Stimulated activated naive CD8-positive, alpha-beta T cell treated with anti-CD3 and anti-CD28 coated beads, Interleukin-15, amount 100 ng/mL, for 72 hours (primary cell): Measurements from ENCODE around the gene ZFPM1.
A peak's percentile ranks its signal among the peaks of the same experiment; 100 is the strongest.
"Not testable (repeated sequence)": the region's sequence is repeated elsewhere in the genome, so short reads cannot be mapped to it uniquely, and the experiment has no call there.

Experiments used
- ATAC-seq: fragments of 150-1000 bp; cut with Tn5 transposase; 2 replicates; pipeline ENCODE4 v1.10.0; 2021; ENCODE audit warnings: mild to moderate bottlenecking, moderate library complexity
- DNase-seq, 2 donors: peaks; one replicate each; pipeline ENCODE4 v3.0.0; 2021 to 2022
- H3K27ac Mint-ChIP-seq, 2 donors: one replicate each; pipeline ENCODE4 v1.8.0; 2022; ENCODE audit warnings: mild to moderate bottlenecking in 2 of 2, mixed read lengths in 2 of 2, moderate library complexity in 2 of 2
- H3K27me3 Mint-ChIP-seq: one replicate; pipeline ENCODE4 v1.8.0; 2022; ENCODE audit warnings: mixed read lengths
- H3K4me1 Mint-ChIP-seq: one replicate; pipeline ENCODE4 v1.8.0; 2022; ENCODE audit warnings: mild to moderate bottlenecking, mixed read lengths
- H3K4me3 Mint-ChIP-seq, 2 donors: one replicate each; pipeline ENCODE4 v1.8.0; 2022; ENCODE audit warnings: mild to moderate bottlenecking in 2 of 2, mixed read lengths in 2 of 2, moderate library complexity in 1 of 2
- H3K9me3 Mint-ChIP-seq, 2 donors: one replicate each; pipeline ENCODE4 v1.8.0; 2022; ENCODE audit warnings: mixed read lengths in 2 of 2

ZFPM1 gene

DNA sequence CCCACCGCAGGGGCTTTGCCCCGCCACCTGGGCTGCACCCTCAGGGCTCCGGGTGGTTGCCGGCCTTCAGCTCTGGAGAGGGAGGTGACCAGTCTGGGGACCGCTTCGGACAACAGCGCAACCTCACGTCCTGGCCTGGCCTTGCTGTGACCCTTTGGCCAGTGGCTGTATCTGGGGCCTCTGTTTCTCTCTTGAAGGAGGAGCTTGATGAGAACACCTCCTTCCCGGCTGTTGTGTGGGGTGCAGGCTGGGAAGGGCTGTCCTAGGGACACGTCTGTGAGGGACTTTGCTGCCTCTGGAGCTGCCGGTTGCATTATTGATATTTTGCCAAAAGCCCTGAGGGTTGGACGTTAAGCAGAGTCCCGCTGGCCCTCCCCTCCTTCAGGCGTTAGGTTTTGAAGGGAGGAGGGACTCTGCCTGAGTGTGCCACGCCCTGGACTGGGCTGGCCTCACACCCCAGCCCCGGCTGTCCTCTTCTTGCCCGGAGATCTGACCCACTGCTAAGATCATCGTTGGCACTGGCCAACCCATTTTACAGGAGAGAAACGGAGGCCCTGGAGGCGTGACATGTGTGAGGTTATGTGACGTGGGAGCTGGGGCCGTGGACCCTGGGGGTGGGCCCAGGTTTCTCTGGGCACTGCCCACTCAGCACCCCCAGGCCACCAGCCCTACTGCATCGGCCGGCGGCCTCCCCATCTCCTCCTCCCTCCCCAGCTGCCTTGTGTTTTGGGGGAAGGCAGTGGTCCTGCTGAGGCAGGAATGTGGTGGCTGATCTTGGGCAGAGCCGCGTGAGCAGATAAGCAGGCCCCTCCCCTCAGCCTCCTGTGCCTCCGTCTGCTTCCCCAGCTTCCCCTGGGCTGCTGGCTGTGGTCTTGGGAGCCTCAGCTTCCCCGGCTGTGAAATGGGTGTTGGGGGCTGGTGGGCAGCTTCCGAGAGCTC is 8.5 kb downstream of the ZFPM1 start:
- ATAC-seq, result no peak
- Mint-ChIP-seq H3K4me1 (peaks cover 87% of the 10 kb centered on the region), H3K27ac (no peak overlapping the region), H3K27me3 (no peaks in the 10 kb centered on the region), H3K9me3 (no peaks in the 10 kb centered on the region), H3K4me3 (no peak overlapping the region)
- DNase-seq, result no peak

DNA sequence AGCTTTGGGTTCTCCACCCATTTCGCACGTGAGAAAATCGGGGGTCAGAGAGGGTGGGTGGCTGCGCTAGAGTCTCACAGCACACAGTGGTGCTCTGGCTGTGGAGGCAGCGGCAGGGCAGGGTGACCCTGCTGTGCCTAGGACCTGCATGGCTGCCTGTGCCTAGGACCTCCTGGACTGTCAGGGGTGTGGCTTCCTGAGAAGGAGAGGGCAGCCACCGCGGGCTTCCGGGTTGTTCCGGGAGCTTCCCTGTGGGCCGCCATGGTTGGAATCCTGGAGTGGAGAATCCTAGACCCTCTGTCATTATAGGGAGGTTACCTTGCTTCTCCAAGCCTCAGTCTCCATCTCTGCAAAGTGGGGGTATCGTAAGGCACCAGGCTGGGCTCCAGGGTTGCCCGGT is 9.3 kb downstream of the ZFPM1 start:
- ATAC-seq (no peak), DNase-seq (no peak)
- peaks cover 87% of the 10 kb centered on the region for H3K4me1 Mint-ChIP-seq
- H3K9me3 Mint-ChIP-seq, result no peaks in the 10 kb centered on the region
- H3K27ac Mint-ChIP-seq, result no peak overlapping the region
- no peaks in the 10 kb centered on the region for H3K27me3 Mint-ChIP-seq
- no peak overlapping the region for H3K4me3 Mint-ChIP-seq

DNA sequence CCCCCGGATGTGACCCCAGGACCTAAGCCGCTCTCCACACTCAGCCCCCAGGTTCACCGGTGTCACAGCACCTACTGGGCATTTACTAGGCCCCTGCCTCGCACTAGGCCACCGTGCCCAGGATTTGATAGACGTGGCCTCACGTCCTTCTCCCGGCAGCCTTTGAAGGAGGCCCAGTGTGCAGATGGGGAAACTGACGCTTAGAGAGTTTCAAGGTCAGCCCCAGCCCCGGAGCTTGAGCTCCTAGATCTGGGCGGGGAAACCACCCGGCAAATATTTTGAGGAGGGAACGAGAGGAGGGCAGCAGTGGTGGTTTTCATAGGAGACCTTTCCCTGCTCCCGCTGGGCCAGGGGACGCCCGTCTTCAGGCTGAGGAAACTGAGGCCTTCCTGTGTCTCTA is 10.3 kb downstream of the ZFPM1 start:
- DNase-seq (no peak), ATAC-seq (no peak)
- H3K4me3 Mint-ChIP-seq, result no peak overlapping the region
- peaks cover 87% of the 10 kb centered on the region for H3K4me1 Mint-ChIP-seq
- no peaks in the 10 kb centered on the region for H3K27me3 Mint-ChIP-seq
- H3K27ac Mint-ChIP-seq, result peak overlapping the region in 1 of 2 donors; percentile 6
- H3K9me3 Mint-ChIP-seq, result no peaks in the 10 kb centered on the region

DNA sequence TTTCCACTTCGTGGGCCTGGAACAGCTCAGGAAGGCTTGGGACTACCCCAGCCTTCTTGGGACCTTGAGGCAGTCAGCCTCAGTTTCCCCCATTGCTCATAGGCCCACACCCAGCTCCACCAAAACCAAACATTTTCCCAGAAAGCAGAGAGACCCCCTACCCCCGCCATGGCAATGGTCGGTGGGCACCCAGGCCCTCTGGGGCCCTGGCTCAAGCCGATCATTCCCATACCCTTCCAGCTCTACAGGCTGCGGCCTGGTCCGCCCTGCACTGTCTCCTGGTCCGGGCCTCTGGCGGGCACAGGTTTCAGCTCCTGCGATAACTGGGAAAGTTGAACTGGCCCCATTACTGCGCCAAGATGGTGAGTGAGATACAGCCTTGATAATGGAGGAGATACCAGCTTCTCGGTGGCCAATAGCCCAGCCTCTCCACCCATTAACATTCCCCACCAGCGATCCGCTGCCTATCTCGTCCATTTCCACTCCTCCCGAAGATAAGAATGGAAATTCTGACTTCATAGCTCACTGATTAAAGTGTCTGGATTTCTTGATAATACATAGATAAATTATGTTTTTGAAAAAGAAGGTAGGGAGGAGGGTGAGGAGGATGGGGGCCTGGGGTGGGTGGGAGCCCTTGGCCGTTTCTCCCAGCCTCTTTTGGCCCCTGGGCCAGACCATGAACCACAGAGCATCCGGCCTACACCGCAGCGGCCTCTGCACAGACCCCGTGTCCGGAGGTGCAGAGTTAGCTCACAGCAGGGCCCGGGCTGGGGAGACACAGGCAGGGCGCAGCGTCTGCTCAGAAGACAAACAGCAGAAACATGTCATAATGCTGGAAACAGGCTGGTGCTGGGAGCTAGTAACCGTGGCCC is 11.6 kb downstream of the ZFPM1 start:
- no peaks in the 10 kb centered on the region for H3K27me3 Mint-ChIP-seq
- peak overlapping the region in 1 of 2 donors; percentile 34 for H3K4me3 Mint-ChIP-seq
- peak overlapping the region in 1 of 2 donors; percentile 82 for H3K27ac Mint-ChIP-seq
- no peaks in the 10 kb centered on the region for H3K9me3 Mint-ChIP-seq
- peaks cover 87% of the 10 kb centered on the region for H3K4me1 Mint-ChIP-seq
- ATAC-seq, result no peak
- no peak for DNase-seq

DNA sequence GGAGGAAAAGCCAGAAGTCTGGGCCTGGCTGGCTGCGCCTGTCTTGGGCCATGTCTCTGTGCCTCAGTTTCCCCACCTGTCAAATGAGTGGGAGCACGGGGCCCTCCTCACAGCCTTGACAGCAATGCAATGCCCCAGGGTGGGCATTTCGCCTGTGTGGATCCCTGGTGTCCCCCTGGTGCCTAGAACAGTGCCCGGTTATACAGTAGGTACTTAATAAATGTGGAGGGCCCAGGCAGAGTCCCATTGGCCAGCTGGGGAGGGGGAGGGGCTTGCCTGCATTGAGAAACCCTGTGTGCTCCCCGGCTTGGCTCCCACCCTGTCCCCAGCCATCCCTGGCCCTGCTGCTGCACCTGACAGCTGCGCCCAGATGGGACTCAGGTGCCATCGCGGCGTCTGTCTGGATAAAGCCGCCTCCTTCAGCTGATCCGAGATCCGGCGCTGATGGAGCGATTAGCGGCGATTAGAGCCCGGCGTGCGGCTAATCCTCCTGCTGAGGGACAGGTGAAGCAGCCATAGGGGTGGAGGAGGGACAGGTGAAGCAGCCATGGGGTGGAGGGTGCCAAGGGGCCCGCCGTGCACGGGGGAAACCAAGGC is 12.4 kb downstream of the ZFPM1 start:
- Mint-ChIP-seq H3K9me3 (no peaks in the 10 kb centered on the region), H3K27ac (peak overlapping the region in 1 of 2 donors; percentile 63), H3K4me3 (peak overlapping the region in 1 of 2 donors; percentile 54), H3K4me1 (peaks cover 90% of the 10 kb centered on the region), H3K27me3 (no peaks in the 10 kb centered on the region)
- DNase-seq, result no peak
- no peak for ATAC-seq

DNA sequence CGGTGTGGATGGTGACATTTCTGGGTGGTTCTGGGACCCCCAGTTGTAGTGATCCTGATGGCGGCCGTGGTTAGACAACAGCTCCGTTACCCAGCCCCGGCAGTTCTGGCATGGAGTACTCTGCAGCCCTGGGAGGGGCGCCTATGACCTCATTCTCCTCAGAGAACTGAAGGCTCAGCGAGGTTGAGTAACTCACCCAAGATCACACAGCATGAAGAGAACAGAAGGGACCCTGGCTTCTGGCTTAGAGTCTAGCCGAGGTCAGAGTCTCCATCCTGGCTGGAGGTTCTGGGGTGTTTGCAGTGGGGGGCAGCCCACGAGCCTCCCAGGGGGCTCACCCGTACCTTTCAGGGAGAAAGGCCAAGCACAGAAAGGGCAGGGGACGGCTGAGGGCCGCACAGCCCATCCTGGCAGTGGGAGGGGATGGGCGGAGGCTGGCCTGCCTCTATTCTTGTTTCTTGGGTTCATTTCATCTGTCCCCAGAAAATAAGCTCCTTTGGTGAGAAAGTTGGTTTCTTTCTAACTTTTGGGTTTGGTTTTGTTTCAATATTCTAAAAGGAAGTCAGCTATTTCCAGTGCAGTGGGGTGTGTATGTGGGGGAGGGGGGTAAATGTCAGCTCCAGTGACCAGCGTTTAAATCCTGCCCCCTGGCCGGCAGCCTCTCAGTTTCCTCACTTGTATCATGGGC is 13.2 kb downstream of the ZFPM1 start:
- Mint-ChIP-seq H3K27me3 (no peaks in the 10 kb centered on the region), H3K4me1 (peaks cover 98% of the 10 kb centered on the region), H3K9me3 (no peaks in the 10 kb centered on the region), H3K4me3 (peak overlapping the region; percentile 26 to 54), H3K27ac (peak overlapping the region in 1 of 2 donors; percentile 63)
- ATAC-seq, result peak; percentile 44
- DNase-seq, result no peak

DNA sequence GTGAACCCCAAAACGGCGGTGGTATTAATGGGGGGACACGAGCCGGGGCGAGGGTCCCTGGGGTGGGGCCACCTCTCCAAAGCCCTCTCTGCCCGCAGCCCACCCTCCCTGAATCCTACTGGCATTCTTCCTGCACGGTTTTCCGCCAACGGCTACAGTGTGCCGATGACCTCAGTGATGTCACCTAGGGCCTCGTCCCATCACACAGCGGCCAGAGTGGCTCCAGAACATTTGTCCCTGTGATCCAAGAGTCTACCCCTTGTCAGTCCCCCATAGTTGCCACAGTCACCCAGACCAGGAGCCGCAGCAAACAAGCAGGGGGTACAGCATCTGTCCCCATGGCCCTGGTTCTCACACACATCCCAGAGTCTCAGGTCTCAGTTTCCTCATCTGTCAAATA is 13.9 kb downstream of the ZFPM1 start:
- Mint-ChIP-seq H3K9me3 (no peaks in the 10 kb centered on the region), H3K27me3 (no peaks in the 10 kb centered on the region), H3K27ac (no peak overlapping the region), H3K4me3 (no peak overlapping the region), H3K4me1 (peaks cover 98% of the 10 kb centered on the region)
- DNase-seq (no peak), ATAC-seq (no peak)

DNA sequence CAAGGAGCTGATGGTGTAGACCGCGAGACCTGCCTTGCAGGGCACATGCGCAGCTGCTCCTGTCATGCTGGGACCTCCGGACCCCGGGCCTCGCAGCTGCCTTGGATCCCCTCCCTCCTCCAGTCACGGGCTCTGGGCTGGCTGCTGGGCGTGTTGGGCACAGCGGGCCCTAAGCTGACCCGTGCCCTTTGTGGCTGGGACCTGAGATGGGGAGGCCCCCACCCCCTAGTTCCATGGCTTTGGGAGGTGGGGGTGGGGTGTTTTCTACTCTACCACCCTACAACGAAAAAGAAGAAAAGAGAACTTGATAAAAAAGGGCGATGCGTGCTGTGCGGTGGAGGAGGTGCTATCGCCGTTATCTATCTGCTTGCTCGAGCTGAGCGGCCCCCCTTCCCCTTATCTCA is 14.5 kb downstream of the ZFPM1 start:
- Mint-ChIP-seq H3K9me3 (no peaks in the 10 kb centered on the region), H3K4me3 (peak overlapping the region in 1 of 2 donors; percentile 26), H3K27me3 (no peaks in the 10 kb centered on the region), H3K4me1 (peaks cover 97% of the 10 kb centered on the region), H3K27ac (no peak overlapping the region)
- ATAC-seq (no peak), DNase-seq (no peak)

DNA sequence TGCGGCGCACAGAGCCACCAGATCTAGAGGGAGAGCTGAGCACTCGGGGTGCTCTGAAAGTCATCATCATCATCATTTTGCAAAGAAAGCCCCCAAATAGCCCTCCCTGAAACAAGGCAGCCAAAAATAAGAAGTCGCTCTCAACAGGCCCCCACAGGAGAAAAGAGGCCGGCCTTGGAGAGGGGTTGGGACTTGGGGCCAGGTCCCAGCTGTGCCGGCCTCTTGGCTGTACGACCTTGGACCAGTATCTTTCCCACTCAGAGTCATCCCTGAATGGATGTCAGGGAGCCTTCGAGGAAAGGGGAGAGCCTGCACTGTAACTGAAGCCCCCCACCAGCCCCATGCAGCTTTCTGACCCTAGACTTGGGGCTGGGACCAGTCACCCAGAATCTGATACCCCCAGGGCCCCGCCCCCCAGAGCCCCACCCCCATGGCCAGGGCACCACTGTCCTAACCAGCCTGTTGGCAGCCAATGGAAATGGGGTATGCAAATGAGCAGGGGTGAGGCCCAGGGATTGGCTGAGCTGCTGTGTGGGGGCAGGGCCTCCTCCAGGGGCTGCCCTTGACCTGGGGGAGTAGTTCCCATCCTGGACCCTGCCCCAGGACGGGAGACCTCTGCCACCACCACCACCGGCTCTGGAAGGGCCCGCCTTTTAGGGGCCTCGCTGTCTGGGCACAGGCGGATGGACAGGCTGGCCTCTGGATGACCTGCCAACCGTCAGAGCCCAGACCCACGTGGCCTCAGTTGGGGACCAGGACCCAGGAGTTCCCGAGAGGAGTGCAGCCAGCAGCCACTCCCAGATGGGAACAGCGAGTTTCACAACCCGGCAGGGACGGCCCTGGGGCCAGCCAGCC is 15.4 kb downstream of the ZFPM1 start:
- Mint-ChIP-seq H3K9me3 (no peaks in the 10 kb centered on the region), H3K27ac (peak overlapping the region in 1 of 2 donors; percentile 63), H3K27me3 (no peaks in the 10 kb centered on the region), H3K4me3 (peak overlapping the region in 1 of 2 donors; percentile 26), H3K4me1 (peaks cover 92% of the 10 kb centered on the region)
- DNase-seq (no peak), ATAC-seq (peak; percentile 39)

DNA sequence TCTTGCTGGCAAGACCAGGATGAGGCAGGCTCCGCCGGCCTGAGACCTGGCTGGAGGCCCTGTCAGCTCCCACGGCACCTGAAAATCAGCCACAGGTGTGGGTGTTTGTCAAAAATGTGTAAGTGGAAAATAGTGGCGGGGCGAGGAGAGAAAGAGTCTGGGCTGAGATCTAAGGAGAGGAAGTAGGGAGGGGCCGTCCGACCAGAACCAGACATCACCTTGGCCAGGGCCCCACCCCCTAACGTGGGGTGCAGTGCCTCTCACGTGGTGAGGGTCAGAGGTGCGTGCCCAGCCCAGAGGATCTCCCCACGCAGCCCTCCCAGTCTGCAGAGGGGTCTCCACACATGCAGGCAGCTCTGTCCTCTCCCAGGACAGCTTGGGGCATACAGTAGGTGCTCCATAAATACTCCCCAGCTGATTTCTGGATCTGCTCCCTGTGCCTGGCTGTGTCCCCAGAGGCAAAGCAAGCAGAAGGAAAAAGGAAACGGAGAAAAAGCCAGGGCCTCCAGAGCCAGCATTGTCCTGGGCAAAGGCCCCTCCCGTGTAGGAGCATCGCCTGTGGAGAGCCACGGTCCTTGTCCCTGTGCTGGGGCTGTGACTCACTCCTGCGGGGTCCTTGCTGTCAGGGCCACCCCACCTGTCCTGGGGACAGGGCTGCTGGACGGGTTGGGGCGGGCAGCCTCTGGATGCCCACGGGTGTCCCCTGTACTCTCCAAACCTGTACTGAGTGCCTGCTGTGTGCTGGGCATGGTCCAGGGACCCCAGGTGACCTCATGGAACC is 16.7 kb downstream of the ZFPM1 start:
- Mint-ChIP-seq H3K9me3 (no peaks in the 10 kb centered on the region), H3K4me1 (peaks cover 79% of the 10 kb centered on the region), H3K27ac (peak overlapping the region; percentile 51 to 78), H3K27me3 (no peaks in the 10 kb centered on the region), H3K4me3 (peak overlapping the region in 1 of 2 donors; percentile 60)
- ATAC-seq (peak; percentile 57), DNase-seq (peak in 1 of 2 donors; percentile 37)

DNA sequence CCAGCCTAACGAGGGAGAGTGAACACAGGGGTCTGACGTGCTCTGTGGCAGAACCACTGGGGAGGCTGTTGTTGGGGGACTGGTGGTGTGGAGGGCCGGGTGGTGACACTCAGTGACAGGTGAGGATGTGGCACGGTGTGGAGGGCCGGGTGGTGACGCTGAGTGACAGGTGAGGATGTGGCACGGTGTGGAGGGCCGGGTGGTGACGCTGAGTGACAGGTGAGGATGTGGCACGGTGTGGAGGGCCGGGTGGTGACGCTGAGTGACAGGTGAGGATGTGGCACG is 17.3 kb downstream of the ZFPM1 start:
- H3K9me3 Mint-ChIP-seq, ATAC-seq, DNase-seq, H3K27me3 Mint-ChIP-seq: not testable (repeated sequence)
- peak overlapping the region in 1 of 2 donors; percentile 78 for H3K27ac Mint-ChIP-seq
- peak overlapping the region in 1 of 2 donors; percentile 60 for H3K4me3 Mint-ChIP-seq
- H3K4me1 Mint-ChIP-seq, result peaks cover 74% of the 10 kb centered on the region

DNA sequence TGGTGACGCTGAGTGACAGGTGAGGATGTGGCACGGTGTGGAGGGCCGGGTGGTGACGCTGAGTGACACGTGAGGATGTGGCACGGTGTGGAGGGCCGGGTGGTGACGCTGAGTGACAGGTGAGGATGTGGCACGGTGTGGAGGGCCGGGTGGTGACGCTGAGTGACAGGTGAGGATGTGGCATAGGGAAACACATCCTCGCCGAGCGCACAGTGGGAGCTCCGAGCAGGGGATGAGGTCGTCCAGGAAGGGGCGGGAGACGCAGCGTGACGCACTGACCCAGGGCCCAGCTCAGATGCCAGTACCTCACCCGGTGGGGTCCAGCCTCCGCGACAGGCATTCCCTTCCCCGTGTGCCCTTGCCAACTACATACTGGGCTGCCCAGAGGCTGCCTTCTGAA is 17.6 kb downstream of the ZFPM1 start:
- not testable (repeated sequence) for H3K27ac Mint-ChIP-seq

DNA sequence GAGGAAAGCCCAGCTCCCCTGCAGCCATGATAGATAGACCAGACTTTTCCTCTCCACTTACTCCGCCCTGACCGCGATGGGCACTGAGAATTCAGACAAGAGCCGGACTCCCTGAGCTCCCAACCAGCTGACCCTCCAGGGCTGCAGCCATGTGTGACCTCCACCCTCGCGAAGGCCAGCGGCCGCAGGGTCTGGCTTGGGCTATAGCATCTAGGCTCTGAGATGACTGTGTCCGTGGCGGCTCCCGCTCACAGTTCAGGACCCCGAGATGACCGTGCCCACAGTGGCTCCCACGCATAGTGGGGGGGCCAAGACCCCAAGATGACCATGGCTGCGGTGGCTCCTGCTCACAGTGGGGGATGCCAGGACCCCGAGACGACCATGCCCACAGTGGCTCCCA is 18.0 kb downstream of the ZFPM1 start:
- Mint-ChIP-seq H3K4me3 (no peak overlapping the region), H3K27ac (no peak overlapping the region), H3K4me1 (peaks cover 70% of the 10 kb centered on the region)

More for the DNA sequence above, 17.6 kb downstream of the ZFPM1 start:
- H3K9me3 Mint-ChIP-seq, H3K27me3 Mint-ChIP-seq, DNase-seq, ATAC-seq, H3K4me3 Mint-ChIP-seq: not testable (repeated sequence)
- H3K4me1 Mint-ChIP-seq, result peaks cover 70% of the 10 kb centered on the region

DNA sequence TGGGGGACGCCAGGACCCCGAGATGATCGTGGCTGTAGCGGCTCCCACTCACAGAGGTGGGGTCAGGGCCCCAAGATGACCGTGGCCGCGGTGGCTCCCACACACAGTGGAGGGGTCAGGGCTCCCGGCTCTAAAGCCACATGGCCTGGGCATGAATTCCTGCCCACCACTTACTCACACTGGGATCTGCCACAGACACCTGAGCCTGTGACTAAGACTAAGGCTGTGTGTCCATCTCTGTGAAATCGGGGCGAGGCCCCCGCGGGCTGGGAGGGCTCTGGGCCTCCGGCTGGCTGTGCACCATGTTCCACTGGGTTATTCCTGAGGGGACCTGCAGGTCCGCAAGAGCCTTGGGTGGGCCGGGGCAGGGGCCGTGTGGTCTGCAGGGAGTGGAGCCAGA is 18.5 kb downstream of the ZFPM1 start:
- no peak overlapping the region for H3K4me3 Mint-ChIP-seq
- H3K4me1 Mint-ChIP-seq, result peaks cover 70% of the 10 kb centered on the region

More for the DNA sequence above, 18.0 kb downstream of the ZFPM1 start:
- ATAC-seq (no peak), DNase-seq (no peak)
- H3K27me3 Mint-ChIP-seq, result no peaks in the 10 kb centered on the region
- H3K9me3 Mint-ChIP-seq, result no peaks in the 10 kb centered on the region

More for the DNA sequence above, 18.5 kb downstream of the ZFPM1 start:
- no peaks in the 10 kb centered on the region for H3K9me3 Mint-ChIP-seq
- DNase-seq (no peak), ATAC-seq (no peak)
- H3K27me3 Mint-ChIP-seq, result no peaks in the 10 kb centered on the region
- H3K27ac Mint-ChIP-seq, result no peak overlapping the region
